Loucy (cell line): ENCODE results near the gene GPR149.
"Not testable (repeated sequence)": the region's sequence is repeated elsewhere in the genome, so short reads cannot be mapped to it uniquely, and the experiment has no call there.

Source experiments
- H2AFZ ChIP-seq: fragments of 200-600 bp; sonication (generic); 2 replicates; pipeline ENCODE4 v1.6.0; 2016; ENCODE audit warnings: antibody characterized with exemption, mild to moderate bottlenecking, low read length, moderate library complexity
- H3F3A ChIP-seq: fragments of 200-600 bp; 2 replicates; pipeline ENCODE4 v1.6.0; 2016; ENCODE audit warnings: antibody characterized with exemption, low read depth, mild to moderate bottlenecking
- H3K27me3 ChIP-seq: fragments of 200-600 bp; sonication (generic); 2 replicates; pipeline ENCODE4 v1.6.1; 2014; ENCODE audit warnings: low read length, mild to moderate bottlenecking; ENCODE audit not compliant: insufficient read depth, poor library complexity, severe bottlenecking
- H3K36me3 ChIP-seq: fragments of 200-600 bp; sonication (generic); 2 replicates; pipeline ENCODE4 v1.6.1; 2016; ENCODE audit warnings: low read length; ENCODE audit not compliant: insufficient read depth
- H3K4me1 ChIP-seq: fragments of 200-600 bp; sonication (generic); 2 replicates; pipeline ENCODE4 v1.5.1; 2014; ENCODE audit warnings: low read length, mild to moderate bottlenecking; ENCODE audit not compliant: insufficient read depth, poor library complexity, severe bottlenecking
- H3K4me2 ChIP-seq: fragments of 200-600 bp; sonication (generic); 2 replicates; pipeline ENCODE4 v1.6.0; 2014; ENCODE audit warnings: antibody characterized with exemption, low read length, low read depth, mild to moderate bottlenecking; ENCODE audit not compliant: poor library complexity, severe bottlenecking
- H3K4me3 ChIP-seq: fragments of 200-600 bp; sonication (generic); 2 replicates; pipeline ENCODE4 v1.5.1; 2014; ENCODE audit warnings: low read length, mild to moderate bottlenecking, mixed read lengths; ENCODE audit not compliant: poor library complexity, severe bottlenecking
- H3K79me2 ChIP-seq: fragments of 200-600 bp; sonication (generic); 2 replicates; pipeline ENCODE4 v1.6.1; 2014; ENCODE audit warnings: low read length; ENCODE audit not compliant: insufficient read depth
- H3K9ac ChIP-seq: fragments of 200-600 bp; sonication (generic); 2 replicates; pipeline ENCODE4 v1.6.0; 2014; ENCODE audit warnings: mild to moderate bottlenecking, low read depth, low read length, moderate library complexity; ENCODE audit not compliant: poor library complexity, severe bottlenecking
- H3K9me2 ChIP-seq: fragments of 200-600 bp; sonication (generic); replicated peaks from 2 replicates; pipeline ENCODE4 v1.6.1; 2016; ENCODE audit warnings: low read depth, low read length, mixed read lengths
- H3K9me3 ChIP-seq: fragments of 200-600 bp; sonication (generic); 2 replicates; pipeline ENCODE4 v1.6.1; 2014; ENCODE audit warnings: mild to moderate bottlenecking, antibody characterized with exemption, low read length, low read depth; ENCODE audit not compliant: insufficient read depth
- H4K20me1 ChIP-seq: fragments of 200-600 bp; sonication (generic); 2 replicates; pipeline ENCODE4 v1.6.0; 2014; ENCODE audit warnings: antibody characterized with exemption, low read length, mild to moderate bottlenecking; ENCODE audit not compliant: insufficient read depth, poor library complexity, severe bottlenecking
- EZH2phosphoT487 ChIP-seq: fragments of 200-600 bp; IDR thresholded peaks from 2 replicates; pipeline ENCODE4 v1.6.1; 2018; ENCODE audit warnings: antibody characterized with exemption, mild to moderate bottlenecking, moderate library complexity, borderline replicate concordance
- TF ChIP-seq, protein P1 (sequence below): fragments of 200-600 bp; sonication (generic); conservative IDR thresholded peaks from 2 replicates; pipeline ENCODE4 v1.5.1; 2014; ENCODE audit warnings: mild to moderate bottlenecking, antibody characterized with exemption, low read length

Gene GPR149

DNA sequence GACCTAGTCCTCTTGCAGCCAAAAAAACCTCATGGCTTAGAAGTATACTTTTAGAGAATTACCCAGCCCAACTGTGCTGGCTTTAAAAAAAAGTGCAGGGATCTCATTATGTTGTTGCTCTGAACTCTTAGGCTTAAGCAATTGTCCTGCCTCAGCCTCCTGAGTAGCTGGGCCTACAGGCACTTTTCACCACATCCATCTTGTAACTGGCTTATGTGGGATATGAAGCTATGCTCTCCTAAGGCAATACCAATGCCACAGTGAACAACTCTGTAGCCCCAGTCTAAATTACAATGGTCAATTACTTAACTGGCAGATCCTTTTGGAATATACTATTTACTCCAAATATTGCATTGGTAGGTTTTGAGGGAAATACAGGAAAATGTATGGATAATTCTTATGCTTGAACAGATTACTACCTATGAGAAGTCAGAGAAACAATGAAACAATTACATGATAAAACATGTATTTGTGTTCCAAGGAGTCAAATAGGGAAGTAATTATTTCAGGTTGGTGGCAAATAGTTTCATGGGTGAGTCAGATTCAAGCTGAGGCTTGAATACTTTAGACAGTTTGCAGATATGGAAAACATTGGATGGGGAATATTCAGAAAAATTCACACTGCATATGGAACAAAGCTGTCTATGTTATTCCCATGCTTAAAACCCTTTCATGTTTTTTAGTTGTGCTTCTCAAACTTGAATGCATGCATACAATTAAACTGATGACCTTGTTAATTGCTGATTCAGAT, 34.6 kb upstream of the GPR149 start:
- H3K4me2 ChIP-seq = no peak overlapping the region
- no peak for TF ChIP-seq EZH2phosphoT487
- TF ChIP-seq, protein P1, sequence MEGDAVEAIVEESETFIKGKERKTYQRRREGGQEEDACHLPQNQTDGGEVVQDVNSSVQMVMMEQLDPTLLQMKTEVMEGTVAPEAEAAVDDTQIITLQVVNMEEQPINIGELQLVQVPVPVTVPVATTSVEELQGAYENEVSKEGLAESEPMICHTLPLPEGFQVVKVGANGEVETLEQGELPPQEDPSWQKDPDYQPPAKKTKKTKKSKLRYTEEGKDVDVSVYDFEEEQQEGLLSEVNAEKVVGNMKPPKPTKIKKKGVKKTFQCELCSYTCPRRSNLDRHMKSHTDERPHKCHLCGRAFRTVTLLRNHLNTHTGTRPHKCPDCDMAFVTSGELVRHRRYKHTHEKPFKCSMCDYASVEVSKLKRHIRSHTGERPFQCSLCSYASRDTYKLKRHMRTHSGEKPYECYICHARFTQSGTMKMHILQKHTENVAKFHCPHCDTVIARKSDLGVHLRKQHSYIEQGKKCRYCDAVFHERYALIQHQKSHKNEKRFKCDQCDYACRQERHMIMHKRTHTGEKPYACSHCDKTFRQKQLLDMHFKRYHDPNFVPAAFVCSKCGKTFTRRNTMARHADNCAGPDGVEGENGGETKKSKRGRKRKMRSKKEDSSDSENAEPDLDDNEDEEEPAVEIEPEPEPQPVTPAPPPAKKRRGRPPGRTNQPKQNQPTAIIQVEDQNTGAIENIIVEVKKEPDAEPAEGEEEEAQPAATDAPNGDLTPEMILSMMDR = no peak
- no peak overlapping the region for H3K9ac ChIP-seq
- no peaks in the 10 kb centered on the region for H3F3A ChIP-seq
- H3K27me3 ChIP-seq = no peaks in the 10 kb centered on the region
- no peaks in the 10 kb centered on the region for H3K4me1 ChIP-seq
- no peak overlapping the region for H2AFZ ChIP-seq
- no peaks in the 10 kb centered on the region for H3K9me2 ChIP-seq
- no peak overlapping the region for H3K4me3 ChIP-seq
- no peaks in the 10 kb centered on the region for H3K9me3 ChIP-seq
- H3K36me3 ChIP-seq = no peaks in the 10 kb centered on the region
- H4K20me1 ChIP-seq = no peaks in the 10 kb centered on the region
- H3K79me2 ChIP-seq = no peaks in the 10 kb centered on the region

DNA sequence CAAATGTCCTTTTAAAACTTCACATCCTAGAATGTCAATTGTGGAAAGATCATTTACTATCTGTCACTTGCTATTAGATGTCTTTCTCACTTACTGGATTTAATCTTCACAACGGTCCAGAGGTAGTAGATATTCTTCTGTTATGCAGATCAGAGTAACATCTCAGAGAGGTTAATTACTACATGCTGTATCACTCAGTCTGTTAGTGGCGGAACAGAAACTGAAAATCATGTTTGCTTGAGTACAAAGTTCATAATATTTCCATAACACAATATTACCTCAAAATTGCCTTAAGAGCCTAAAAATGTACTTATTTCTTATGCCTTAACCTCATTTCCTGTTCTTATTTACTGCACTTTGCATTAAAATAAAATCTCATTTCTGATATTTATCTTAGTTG, 28.6 kb upstream of the GPR149 start:
- TF ChIP-seq, protein P1 = no peak
- TF ChIP-seq EZH2phosphoT487 = no peak
- no peak overlapping the region for H3K4me2 ChIP-seq
- H3K9me2 ChIP-seq = no peaks in the 10 kb centered on the region

DNA sequence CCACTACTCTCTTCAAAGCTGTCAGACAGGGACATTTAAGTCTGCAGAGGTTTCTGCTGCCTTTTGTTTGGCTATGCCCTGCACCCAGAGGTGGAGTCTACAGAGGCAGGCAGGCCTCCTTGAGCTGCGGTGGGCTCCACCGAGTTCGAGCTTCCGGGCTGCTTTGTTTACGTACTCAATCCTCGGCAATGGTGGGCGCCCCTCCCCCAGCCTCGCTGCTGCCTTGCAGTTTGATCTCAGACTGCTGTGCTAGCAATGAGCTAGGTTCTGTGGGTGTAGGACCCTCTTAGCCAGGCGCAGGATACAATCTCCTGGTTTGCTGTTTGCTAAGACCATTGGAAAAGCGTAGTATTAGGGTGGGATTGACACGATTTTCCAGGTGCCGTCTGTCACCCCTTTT, 9.1 kb upstream of the GPR149 start:
- H3K36me3 ChIP-seq, H3K4me2 ChIP-seq, H4K20me1 ChIP-seq, H2AFZ ChIP-seq, H3K4me3 ChIP-seq, H3K79me2 ChIP-seq, H3F3A ChIP-seq, H3K4me1 ChIP-seq, H3K9ac ChIP-seq, H3K27me3 ChIP-seq, H3K9me3 ChIP-seq, H3K9me2 ChIP-seq: not testable (repeated sequence)

More for the DNA sequence above, 28.6 kb upstream of the GPR149 start:
- no peaks in the 10 kb centered on the region for H4K20me1 ChIP-seq
- no peaks in the 10 kb centered on the region for H3K4me1 ChIP-seq
- no peak overlapping the region for H3K4me3 ChIP-seq
- H3F3A ChIP-seq = no peaks in the 10 kb centered on the region
- H3K9me3 ChIP-seq = no peaks in the 10 kb centered on the region
- H3K9ac ChIP-seq = no peak overlapping the region
- no peaks in the 10 kb centered on the region for H3K79me2 ChIP-seq
- no peak overlapping the region for H2AFZ ChIP-seq
- H3K27me3 ChIP-seq = no peaks in the 10 kb centered on the region
- H3K36me3 ChIP-seq = no peaks in the 10 kb centered on the region

DNA sequence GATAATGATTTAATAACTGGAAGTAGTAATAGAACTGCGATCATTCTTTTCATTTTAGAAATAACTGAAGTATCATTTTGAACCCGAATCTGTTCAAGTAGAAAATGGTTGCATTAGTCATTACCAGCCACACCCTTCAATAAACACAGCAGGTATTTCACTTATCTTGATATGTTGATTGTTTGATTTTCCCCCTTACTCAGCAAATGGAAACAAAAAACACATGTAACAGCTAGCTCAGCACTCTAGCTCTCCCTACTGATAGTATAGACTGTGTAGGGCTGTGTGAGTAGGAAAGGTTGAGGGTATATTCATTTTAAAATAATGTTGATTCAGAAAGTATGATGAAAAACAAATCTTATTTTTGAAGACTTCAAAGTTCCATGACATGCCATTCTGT, 1.1 kb upstream of the GPR149 start:
- H3K27me3 ChIP-seq = no peaks in the 10 kb centered on the region
- H2AFZ ChIP-seq = no peak overlapping the region
- no peaks in the 10 kb centered on the region for H3K4me1 ChIP-seq
- H3K36me3 ChIP-seq = no peaks in the 10 kb centered on the region
- H3F3A ChIP-seq = no peaks in the 10 kb centered on the region
- TF ChIP-seq, protein P1 = no peak
- no peak for TF ChIP-seq EZH2phosphoT487
- no peak overlapping the region for H3K4me3 ChIP-seq
- H3K79me2 ChIP-seq = no peaks in the 10 kb centered on the region
- H4K20me1 ChIP-seq = no peaks in the 10 kb centered on the region
- no peak overlapping the region for H3K9ac ChIP-seq
- H3K4me2 ChIP-seq = no peak overlapping the region
- H3K9me3 ChIP-seq = no peaks in the 10 kb centered on the region
- H3K9me2 ChIP-seq = no peaks in the 10 kb centered on the region
